Thyroid gland (tissue), 4 donors: ENCODE results near the gene DGUOK. TPM values are rescaled to one million over a fixed set of nuclear protein-coding genes. Genes with fewer than 3 reads are reported as not detected.
A peak's percentile ranks its signal among the peaks of the same experiment; 100 is the strongest.

Experiments used
- DNase-seq, 2 donors: peaks; one replicate each; pipeline ENCODE4 v3.0.0-alpha.2; 2019
- H3K27ac ChIP-seq, 3 donors: fragments of 200-600 bp; sonication (generic); 1 replicate in 2 of 3; 2 replicates in 1 of 3; pipeline ENCODE4 v1.5.1; 2016 to 2019; ENCODE audit warnings: mild to moderate bottlenecking in 1 of 3, moderate library complexity in 1 of 3
- H3K27me3 ChIP-seq: fragments of 200-600 bp; sonication (generic); one replicate; pipeline ENCODE4 v1.5.1; 2019
- H3K36me3 ChIP-seq, 2 donors: fragments of 200-600 bp; sonication (generic); one replicate each; pipeline ENCODE4 v1.5.1; 2016 to 2019
- H3K4me1 ChIP-seq, 2 donors: fragments of 200-600 bp; sonication (generic); one replicate each; pipeline ENCODE4 v1.5.1; 2017 to 2019
- H3K4me3 ChIP-seq, 3 donors: fragments of 200-600 bp; sonication (generic); replicated peaks in 1 of 3; 1 replicate in 2 of 3; 2 replicates in 1 of 3; pipeline ENCODE4 v1.5.1; 2016; ENCODE audit warnings: mild to moderate bottlenecking in 1 of 3
- H3K9me3 ChIP-seq: fragments of 200-600 bp; sonication (generic); one replicate; pipeline ENCODE4 v1.5.1; 2017
- CTCF ChIP-seq, 6 experiments: fragments of 200-600 bp in 3 of 6; fragments of 450-650 bp in 3 of 6; sonication (generic) in 3 of 6; IDR thresholded peaks; one replicate each; pipeline ENCODE4 v1.5.1; 2016 to 2019; ENCODE audit warnings: antibody characterized with exemption in 6 of 6, mild to moderate bottlenecking in 2 of 6, inconsistent platforms in 1 of 6, moderate library complexity in 1 of 6
- POLR2A ChIP-seq, 2 donors: fragments of 450-650 bp; IDR thresholded peaks; one replicate each; pipeline ENCODE4 v1.6.1; 2017; ENCODE audit warnings: antibody characterized with exemption in 2 of 2, mild to moderate bottlenecking in 2 of 2, moderate library complexity in 1 of 2
- WGBS, 2 donors: methylation state at CpG; one replicate each; pipeline ENCODE4 v1.1.5; 2017; 5-methylcytosine and 5-hydroxymethylcytosine counted together
- intact Hi-C: fragments of 100-400 bp; cut with DNase I; formaldehyde crosslinking; loops from one replicate; pipeline ENCODE4 v1.15.1; 2023
- total RNA-seq, 4 donors: library from RNA; depleted of rRNA; stranded (reverse); fragments of >200 nt; gene quantifications; one replicate each; pipeline ENCODE4 v1.2.3, GENCODE V29; 2016

The DGUOK gene
- total RNA-seq, 4 donors from 2014 or later, result 41.8 to 65.8 (median 46.9) TPM

- 83 to 89% methylated on average over 2 of the region's 2 CpGs for WGBS, 2 donors
These were observed 37.5 kb downstream of the DGUOK start for GRCh38 chr2:73964223-73964622.

GRCh38 chr2:73965053-73965452, 38.4 kb downstream of the DGUOK start:
- Histone ChIP-seq H3K27me3 (no peaks in the 10 kb centered on the region), H3K27ac (no peak overlapping the region), H3K9me3 (no peaks in the 10 kb centered on the region), H3K4me1 (peaks cover 0 to 1% of the 10 kb centered on the region in 2 donors), H3K4me3 (no peak overlapping the region), H3K36me3 (no peaks in the 10 kb centered on the region)
- intact Hi-C loops, result no loop called here
- no peak for DNase-seq
- TF ChIP-seq POLR2A (IDR thresholded peaks at IDR 0.05) (no peak), CTCF (IDR thresholded peaks at IDR 0.05) (no peak)
- 96 to 100% methylated on average over 3 of the region's 3 CpGs for WGBS, 2 donors

More at GRCh38 chr2:73964223-73964622, 37.5 kb downstream of the DGUOK start:
- intact Hi-C loops, result no loop called here
- H3K36me3 ChIP-seq, result peaks cover 1 to 8% of the 10 kb centered on the region in 2 donors
- H3K4me1 ChIP-seq, result no peaks in the 10 kb centered on the region
- H3K27me3 ChIP-seq, result no peaks in the 10 kb centered on the region
- H3K27ac ChIP-seq, result no peak overlapping the region
- H3K9me3 ChIP-seq, result no peaks in the 10 kb centered on the region
- no peak for TF ChIP-seq POLR2A (IDR thresholded peaks at IDR 0.05)
- no peak for TF ChIP-seq CTCF (IDR thresholded peaks at IDR 0.05)
- H3K4me3 ChIP-seq, result no peak overlapping the region
- DNase-seq, result no peak

GRCh38 chr2:73968357-73968937, 41.8 kb downstream of the DGUOK start:
- no peaks in the 10 kb centered on the region for H3K36me3 ChIP-seq
- WGBS, 2 donors, result 87 to 89% methylated on average over 8 of the region's 8 CpGs
- no peaks in the 10 kb centered on the region for H3K9me3 ChIP-seq
- no peak overlapping the region for H3K27ac ChIP-seq
- no peak for TF ChIP-seq CTCF (IDR thresholded peaks at IDR 0.05)
- no peak for TF ChIP-seq POLR2A (IDR thresholded peaks at IDR 0.05)
- no peak overlapping the region for H3K4me3 ChIP-seq
- intact Hi-C loops, result no loop called here
- no peak for DNase-seq
- no peaks in the 10 kb centered on the region for H3K27me3 ChIP-seq
- peaks cover 16 to 19% of the 10 kb centered on the region in 2 donors for H3K4me1 ChIP-seq

GRCh38 chr2:73969356-73969755, 42.7 kb downstream of the DGUOK start:
- no peak for TF ChIP-seq POLR2A (IDR thresholded peaks at IDR 0.05)
- no peak for TF ChIP-seq CTCF (IDR thresholded peaks at IDR 0.05)
- H3K27me3 ChIP-seq, result no peaks in the 10 kb centered on the region
- no peaks in the 10 kb centered on the region for H3K9me3 ChIP-seq
- WGBS, 2 donors, result 80 to 81% methylated on average over 4 of the region's 4 CpGs
- H3K4me1 ChIP-seq, result peaks cover 16 to 19% of the 10 kb centered on the region in 2 donors
- no peaks in the 10 kb centered on the region for H3K36me3 ChIP-seq
- DNase-seq, result no peak
- no peak overlapping the region for H3K4me3 ChIP-seq
- intact Hi-C loops, result no loop called here
- H3K27ac ChIP-seq, result no peak overlapping the region

- no peaks in the 10 kb centered on the region for H3K9me3 ChIP-seq
- peaks cover 16 to 19% of the 10 kb centered on the region in 2 donors for H3K4me1 ChIP-seq
- no peak for TF ChIP-seq POLR2A (IDR thresholded peaks at IDR 0.05)
- TF ChIP-seq CTCF (IDR thresholded peaks at IDR 0.05), result no peak
- intact Hi-C loops, result no loop called here
- H3K27me3 ChIP-seq, result no peaks in the 10 kb centered on the region
- no peaks in the 10 kb centered on the region for H3K36me3 ChIP-seq
- WGBS, 2 donors, result 77 to 86% methylated on average over 6 of the region's 6 CpGs
- H3K27ac ChIP-seq, result peak overlapping the region; percentile 11 to 80 (median 54)
- DNase-seq, result no peak
- no peak overlapping the region for H3K4me3 ChIP-seq
These were observed 43.6 kb downstream of the DGUOK start for GRCh38 chr2:73970141-73970803.
